ENCODE measurements around the gene FASTKD3. TPM values are rescaled to one million over a fixed set of nuclear protein-coding genes. Genes with fewer than 3 reads are reported as not detected.

The FASTKD3 gene
- total and polyA plus RNA-seq, 2 of the 4 experiments (the other 2 are of a cell fraction): 8.4 to 12.7 TPM

GRCh38 chr5:7902666-7903625 lies 34.1 kb upstream of the FASTKD3 start:
- Histone ChIP-seq H4K91ac (ENCODE audit: insufficient read depth, low read depth, low read length) (no peak overlapping the region), H3K27me3 (ENCODE audit: control insufficient read depth, insufficient read depth, low read length) (no peaks in the 10 kb centered on the region), H2BK5ac (ENCODE audit: low read depth, low read length, poor library complexity, severe bottlenecking) (no peak overlapping the region), H3K23ac (ENCODE audit: low read depth, low read length) (no peak overlapping the region), H3K4ac (ENCODE audit: low read depth, low read length) (no peak overlapping the region), H3K4me2 (ENCODE audit: low read depth, low read length) (no peak overlapping the region), H3K9ac (ENCODE audit: low read depth, low read length) (no peak overlapping the region), H3K9me1 (ENCODE audit: insufficient read depth, low read length) (0 out of 2 replicates have a peak, but pooled peaks cover 3% of the 10 kb centered on the region), H4K8ac (ENCODE audit: low read depth in 2 of 2, low read length in 2 of 2) (no peak overlapping the region), H3K56ac (ENCODE audit: extremely low read depth, insufficient read depth, low read length) (no peak overlapping the region), H3K79me1 (ENCODE audit: low read depth in 1 of 2, low read length in 2 of 2) (no peaks in the 10 kb centered on the region), H2AK9ac (replicated peaks; ENCODE audit: low read depth, low read length, poor library complexity) (no peak overlapping the region), H4K20me1 (ENCODE audit: insufficient read depth, low read length) (no peaks in the 10 kb centered on the region), H2BK20ac (ENCODE audit: low read depth, low read length) (no peak overlapping the region), H4K5ac (ENCODE audit: low read depth, low read length) (no peak overlapping the region), H3K27ac (ENCODE audit: insufficient read depth, low read length) (no peak overlapping the region), H3K4me3 (ENCODE audit: insufficient read depth, low read depth, low read length) (no peak overlapping the region), H3K9me3 (ENCODE audit: control insufficient read depth, insufficient read depth, low read length) (0 out of 2 replicates have a peak, but pooled peaks cover 2% of the 10 kb centered on the region), H3K14ac (replicated peaks; ENCODE audit: low read depth, low read length) (no peak overlapping the region), H3K4me1 (ENCODE audit: control insufficient read depth, insufficient read depth, low read length) (peaks cover 10% of the 10 kb centered on the region), H2AFZ (replicated peaks; ENCODE audit: low read length, poor library complexity) (no peak overlapping the region), H2AK5ac (ENCODE audit: low read depth, low read length) (no peak overlapping the region), H3K36me3 (ENCODE audit: control insufficient read depth, insufficient read depth, low read length) (peaks cover 22% of the 10 kb centered on the region), H2BK15ac (ENCODE audit: low read depth, low read length) (no peak overlapping the region), H2BK120ac (ENCODE audit: low read depth, low read length) (no peak overlapping the region), H3K18ac (ENCODE audit: low read depth, low read length) (no peak overlapping the region)
- no TSS peak for BruUV-seq (replicated peaks)
- in situ Hi-C loops (cut with MboI; ENCODE audit: low sequenced_read_pairs): no loop called here
- 84% methylated on average over 5 of the region's 9 CpGs; no CpG with 5 or more reads in 1 of the 2 experiments for WGBS, 2 experiments (ENCODE audit: extremely low coverage in 2 of 2, insufficient read length in 1 of 2)
- intact Hi-C loops (cut with micrococcal nuclease): no loop called here
- CTCF ChIA-PET: no interaction called here
- POLR2A ChIA-PET (ENCODE audit: unreplicated experiment): no interaction called here
- DNase-seq (no peak), ATAC-seq (ENCODE audit: low read depth) (no peak)
- dilution Hi-C loops (cut with HindIII; ENCODE audit: low sequenced_read_pairs, unreplicated experiment): no loop called here
- TF ChIP-seq CEBPB (IDR thresholded peaks at IDR 0.05; ENCODE audit: low read depth, low read length) (no peak), ELK1 (IDR thresholded peaks at IDR 0.05; ENCODE audit: borderline replicate concordance, low read depth, low read length) (no peak), FOS (IDR thresholded peaks at IDR 0.05; ENCODE audit: low read depth, low read length) (no peak), CHD1 (IDR thresholded peaks at IDR 0.05; ENCODE audit: low read depth, low read length) (no peak), POLR2A (IDR thresholded peaks at IDR 0.05; ENCODE audit: low read depth, low read length) (no peak), RAD21 (IDR thresholded peaks at IDR 0.05; ENCODE audit: low read length) (no peak), MAFK (IDR thresholded peaks at IDR 0.05; ENCODE audit: low read depth, low read length) (no peak), USF2 (IDR thresholded peaks at IDR 0.05; ENCODE audit: low read depth, low read length) (no peak), MAZ (IDR thresholded peaks at IDR 0.05; ENCODE audit: borderline replicate concordance, low read depth, low read length) (no peak), RFX5 (IDR thresholded peaks at IDR 0.05; ENCODE audit: low read depth, low read length) (no peak), MXI1 (IDR thresholded peaks at IDR 0.05; ENCODE audit: borderline replicate concordance, low read depth, low read length) (no peak), NFE2L2 (IDR thresholded peaks at IDR 0.05; ENCODE audit: low read depth, low read length) (no peak), SMC3 (IDR thresholded peaks at IDR 0.05; ENCODE audit: low read depth, low read length) (no peak), BHLHE40 (IDR thresholded peaks at IDR 0.05; ENCODE audit: low read depth, low read length) (no peak), CTCF (conservative IDR thresholded peaks at IDR 0.05; ENCODE audit: low read depth, low read length) (no peak)

All from IMR-90 (cell line).